ENCODE data around the gene ACLY. TPM values are rescaled to one million over a fixed set of nuclear protein-coding genes. Genes with fewer than 3 reads are reported as not detected.

Gene ACLY
- polyA plus RNA-seq, 1 donor (not counting 4 experiments of a cell fraction or from before 2014, with no cell fraction given), result 363 TPM

- Histone ChIP-seq H3K27me3 (ENCODE audit: control insufficient read depth, extremely low read depth, insufficient read depth, low read length) (no peaks in the 10 kb centered on the region), H3K4me3 (ENCODE audit: control insufficient read depth in 2 of 3, extremely low read depth in 1 of 3, insufficient read depth in 2 of 3, low read depth in 1 of 3, low read length in 3 of 3) (no peak overlapping the region), H4K20me1 (ENCODE audit: control insufficient read depth, extremely low read depth, insufficient read depth, low read length) (no peaks in the 10 kb centered on the region), H3K9me1 (ENCODE audit: control insufficient read depth, extremely low read depth, insufficient read depth, low read length) (no peaks in the 10 kb centered on the region), H2AFZ (ENCODE audit: control insufficient read depth, low read length) (no peak overlapping the region), H3K4me2 (ENCODE audit: control insufficient read depth, extremely low read depth, insufficient read depth, low read depth, low read length) (no peak overlapping the region), H3K4me1 (ENCODE audit: control insufficient read depth, extremely low read depth, insufficient read depth, low read length) (peaks cover 3% of the 10 kb centered on the region), H3K27ac (ENCODE audit: control insufficient read depth, insufficient read depth, low read length) (no peak overlapping the region), H3K9ac (ENCODE audit: control insufficient read depth, extremely low read depth, insufficient read depth, low read length) (no peak overlapping the region), H3K9me3 (ENCODE audit: control insufficient read depth, low read depth, low read length) (no peaks in the 10 kb centered on the region), H3K36me3 (ENCODE audit: control insufficient read depth in 2 of 2, extremely low read depth in 1 of 2, insufficient read depth in 2 of 2, low read length in 2 of 2) (peaks cover 3 to 9% of the 10 kb centered on the region in 2 experiments), H3K79me2 (ENCODE audit: control insufficient read depth, insufficient read depth, low read length) (peaks cover 14% of the 10 kb centered on the region)
- DNase-seq (ENCODE audit: low read depth, low spot score) (no peak), FAIRE-seq (no peak)
- no peak for TF ChIP-seq EZH2 (IDR thresholded peaks at IDR 0.05; ENCODE audit: low read length)
- TF ChIP-seq, protein P1, sequence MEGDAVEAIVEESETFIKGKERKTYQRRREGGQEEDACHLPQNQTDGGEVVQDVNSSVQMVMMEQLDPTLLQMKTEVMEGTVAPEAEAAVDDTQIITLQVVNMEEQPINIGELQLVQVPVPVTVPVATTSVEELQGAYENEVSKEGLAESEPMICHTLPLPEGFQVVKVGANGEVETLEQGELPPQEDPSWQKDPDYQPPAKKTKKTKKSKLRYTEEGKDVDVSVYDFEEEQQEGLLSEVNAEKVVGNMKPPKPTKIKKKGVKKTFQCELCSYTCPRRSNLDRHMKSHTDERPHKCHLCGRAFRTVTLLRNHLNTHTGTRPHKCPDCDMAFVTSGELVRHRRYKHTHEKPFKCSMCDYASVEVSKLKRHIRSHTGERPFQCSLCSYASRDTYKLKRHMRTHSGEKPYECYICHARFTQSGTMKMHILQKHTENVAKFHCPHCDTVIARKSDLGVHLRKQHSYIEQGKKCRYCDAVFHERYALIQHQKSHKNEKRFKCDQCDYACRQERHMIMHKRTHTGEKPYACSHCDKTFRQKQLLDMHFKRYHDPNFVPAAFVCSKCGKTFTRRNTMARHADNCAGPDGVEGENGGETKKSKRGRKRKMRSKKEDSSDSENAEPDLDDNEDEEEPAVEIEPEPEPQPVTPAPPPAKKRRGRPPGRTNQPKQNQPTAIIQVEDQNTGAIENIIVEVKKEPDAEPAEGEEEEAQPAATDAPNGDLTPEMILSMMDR (optimal IDR thresholded peaks at IDR 0.05 in 1 of 3, IDR thresholded peaks at IDR 0.05 in 1 of 3, conservative IDR thresholded peaks at IDR 0.05 in 1 of 3; ENCODE audit: extremely low read depth in 1 of 3, insufficient read depth in 2 of 3, low read length in 3 of 3), result no peak
- dilution Hi-C loops (cut with MboI; ENCODE audit: extremely low pct_ligation_motif_present, low sequenced_read_pairs), result no loop called here
These were observed 69.3 kb downstream of the ACLY start for GRCh38 chr17:41849251-41849990.

DNA sequence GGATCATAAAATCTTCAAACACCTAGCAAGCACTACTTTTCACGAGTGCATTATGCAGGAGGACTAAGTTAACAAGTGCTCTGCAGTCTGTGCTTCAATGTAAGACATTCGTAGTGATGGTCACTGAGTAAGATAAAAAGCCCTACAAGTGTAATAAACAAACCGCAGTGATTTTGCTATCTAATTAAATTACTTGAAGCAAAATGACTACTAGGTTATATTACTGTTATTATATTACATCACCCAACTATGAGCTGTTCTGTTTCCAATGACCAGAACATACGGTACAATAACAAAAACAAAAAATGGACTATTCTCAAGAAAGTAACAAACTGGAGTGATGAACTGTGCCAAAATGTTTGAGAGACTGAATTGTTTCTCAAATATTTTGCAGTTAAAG is 70.0 kb downstream of the ACLY start:
- Histone ChIP-seq H4K20me1 (ENCODE audit: control insufficient read depth, extremely low read depth, insufficient read depth, low read length) (no peaks in the 10 kb centered on the region), H3K9ac (ENCODE audit: control insufficient read depth, extremely low read depth, insufficient read depth, low read length) (no peak overlapping the region), H3K4me2 (ENCODE audit: control insufficient read depth, extremely low read depth, insufficient read depth, low read depth, low read length) (no peak overlapping the region), H3K79me2 (ENCODE audit: control insufficient read depth, insufficient read depth, low read length) (peaks cover 14% of the 10 kb centered on the region), H3K36me3 (ENCODE audit: control insufficient read depth in 2 of 2, extremely low read depth in 1 of 2, insufficient read depth in 2 of 2, low read length in 2 of 2) (peaks cover 3% of the 10 kb centered on the region in 2 experiments), H3K9me1 (ENCODE audit: control insufficient read depth, extremely low read depth, insufficient read depth, low read length) (no peaks in the 10 kb centered on the region), H3K4me3 (ENCODE audit: control insufficient read depth in 2 of 3, extremely low read depth in 1 of 3, insufficient read depth in 2 of 3, low read depth in 1 of 3, low read length in 3 of 3) (no peak overlapping the region), H3K9me3 (ENCODE audit: control insufficient read depth, low read depth, low read length) (no peaks in the 10 kb centered on the region), H3K27ac (ENCODE audit: control insufficient read depth, insufficient read depth, low read length) (no peak overlapping the region), H2AFZ (ENCODE audit: control insufficient read depth, low read length) (no peak overlapping the region), H3K4me1 (ENCODE audit: control insufficient read depth, extremely low read depth, insufficient read depth, low read length) (peaks cover 3% of the 10 kb centered on the region), H3K27me3 (ENCODE audit: control insufficient read depth, extremely low read depth, insufficient read depth, low read length) (no peaks in the 10 kb centered on the region)
- FAIRE-seq (no peak), DNase-seq (ENCODE audit: low read depth, low spot score) (no peak)
- dilution Hi-C loops (cut with MboI; ENCODE audit: extremely low pct_ligation_motif_present, low sequenced_read_pairs), result no loop called here
- TF ChIP-seq, protein P1 (optimal IDR thresholded peaks at IDR 0.05 in 1 of 3, IDR thresholded peaks at IDR 0.05 in 1 of 3, conservative IDR thresholded peaks at IDR 0.05 in 1 of 3; ENCODE audit: extremely low read depth in 1 of 3, insufficient read depth in 2 of 3, low read length in 3 of 3), result no peak
- TF ChIP-seq EZH2 (IDR thresholded peaks at IDR 0.05; ENCODE audit: low read length), result no peak
